Ovary (tissue), 3 donors: ENCODE measurements around the gene ANKRD22.

Experiments
- EP300 ChIP-seq: sonication (generic); formaldehyde crosslinking; IDR thresholded peaks from one replicate; pipeline ENCODE4 v1.6.1; 2017; ENCODE audit warnings: antibody characterized with exemption
- POLR2A ChIP-seq: fragments of 450-650 bp; IDR thresholded peaks from one replicate; pipeline ENCODE4 v1.6.1; 2017; ENCODE audit warnings: antibody characterized with exemption, mild to moderate bottlenecking, moderate library complexity
- TF ChIP-seq, protein P1 (sequence below), 3 donors: fragments of 450-650 bp in 2 of 3; fragments of 200-600 bp in 1 of 3; IDR thresholded peaks; one replicate each; pipeline versions ENCODE4 v1.5.1 to v1.8.0; 2016 to 2022; ENCODE audit warnings: antibody characterized with exemption in 3 of 3, mild to moderate bottlenecking in 1 of 3
- donor health status: DM: no; HTN: no; CAD: no.

DNA sequence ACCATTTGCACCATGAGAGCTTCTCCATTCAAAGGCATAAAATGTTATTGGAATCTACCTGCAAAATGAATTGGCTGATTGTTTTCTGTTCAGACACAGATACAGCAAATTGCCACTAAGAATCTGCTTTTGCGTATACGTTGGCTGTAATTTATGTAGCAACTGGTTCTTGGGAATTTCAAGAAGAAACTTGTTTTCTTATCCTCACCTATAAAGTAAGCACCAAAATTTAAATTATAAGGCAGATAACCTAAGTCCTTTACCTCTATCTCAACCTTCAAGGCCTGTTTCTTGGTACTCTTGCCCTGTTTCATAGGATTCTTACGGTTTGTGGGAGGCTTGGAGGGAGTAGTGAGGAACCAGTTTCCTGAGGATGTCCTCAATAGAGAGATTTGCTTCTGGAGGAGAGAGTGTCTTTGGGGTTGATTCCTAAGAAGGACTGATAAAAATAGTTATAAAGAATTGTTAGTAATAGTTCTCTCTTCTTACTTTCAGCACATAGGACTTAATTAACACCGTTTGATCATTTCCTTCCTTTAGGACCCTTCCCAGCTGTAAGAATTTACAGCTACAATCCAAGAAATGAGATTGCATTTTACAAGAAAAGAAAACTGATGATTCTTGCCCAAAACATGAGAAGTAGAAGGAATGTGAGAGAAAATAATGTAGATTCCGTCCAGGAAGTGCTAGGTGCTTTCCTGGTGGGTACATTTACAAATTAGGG is 30.4 kb upstream of the ANKRD22 start:
- TF ChIP-seq POLR2A (no peak), EP300 (no peak)
- TF ChIP-seq, protein P1, sequence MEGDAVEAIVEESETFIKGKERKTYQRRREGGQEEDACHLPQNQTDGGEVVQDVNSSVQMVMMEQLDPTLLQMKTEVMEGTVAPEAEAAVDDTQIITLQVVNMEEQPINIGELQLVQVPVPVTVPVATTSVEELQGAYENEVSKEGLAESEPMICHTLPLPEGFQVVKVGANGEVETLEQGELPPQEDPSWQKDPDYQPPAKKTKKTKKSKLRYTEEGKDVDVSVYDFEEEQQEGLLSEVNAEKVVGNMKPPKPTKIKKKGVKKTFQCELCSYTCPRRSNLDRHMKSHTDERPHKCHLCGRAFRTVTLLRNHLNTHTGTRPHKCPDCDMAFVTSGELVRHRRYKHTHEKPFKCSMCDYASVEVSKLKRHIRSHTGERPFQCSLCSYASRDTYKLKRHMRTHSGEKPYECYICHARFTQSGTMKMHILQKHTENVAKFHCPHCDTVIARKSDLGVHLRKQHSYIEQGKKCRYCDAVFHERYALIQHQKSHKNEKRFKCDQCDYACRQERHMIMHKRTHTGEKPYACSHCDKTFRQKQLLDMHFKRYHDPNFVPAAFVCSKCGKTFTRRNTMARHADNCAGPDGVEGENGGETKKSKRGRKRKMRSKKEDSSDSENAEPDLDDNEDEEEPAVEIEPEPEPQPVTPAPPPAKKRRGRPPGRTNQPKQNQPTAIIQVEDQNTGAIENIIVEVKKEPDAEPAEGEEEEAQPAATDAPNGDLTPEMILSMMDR (IDR thresholded peaks at IDR 0.05), result no peak
